ENCODE results near the gene GPX3. TPM values are rescaled to one million over a fixed set of nuclear protein-coding genes. Genes with fewer than 3 reads are reported as not detected.

Gene GPX3
- total RNA-seq, 4 donors from 2014 or later = 252 to 758 (median 352) TPM

DNA sequence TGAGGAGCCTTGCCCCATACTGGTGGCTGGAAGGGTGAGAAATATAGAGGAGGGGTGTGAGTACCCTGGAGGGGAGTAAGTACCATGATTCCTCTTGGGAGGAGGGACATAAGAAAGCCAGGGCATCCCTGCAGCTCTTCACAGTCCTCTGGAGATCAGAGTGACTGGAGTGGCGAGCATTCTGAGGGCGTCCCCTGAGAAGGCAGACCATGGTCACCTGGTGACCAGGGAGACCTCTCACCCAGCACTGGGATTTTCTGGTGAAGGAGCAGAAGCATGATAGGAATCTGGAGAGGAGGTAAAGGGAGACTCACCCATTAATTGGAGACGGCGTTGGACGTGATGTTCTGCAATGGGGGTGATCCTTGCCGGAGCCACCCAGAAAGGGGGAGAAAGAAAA, 27.7 kb upstream of the GPX3 start:
- TF ChIP-seq, protein P1, sequence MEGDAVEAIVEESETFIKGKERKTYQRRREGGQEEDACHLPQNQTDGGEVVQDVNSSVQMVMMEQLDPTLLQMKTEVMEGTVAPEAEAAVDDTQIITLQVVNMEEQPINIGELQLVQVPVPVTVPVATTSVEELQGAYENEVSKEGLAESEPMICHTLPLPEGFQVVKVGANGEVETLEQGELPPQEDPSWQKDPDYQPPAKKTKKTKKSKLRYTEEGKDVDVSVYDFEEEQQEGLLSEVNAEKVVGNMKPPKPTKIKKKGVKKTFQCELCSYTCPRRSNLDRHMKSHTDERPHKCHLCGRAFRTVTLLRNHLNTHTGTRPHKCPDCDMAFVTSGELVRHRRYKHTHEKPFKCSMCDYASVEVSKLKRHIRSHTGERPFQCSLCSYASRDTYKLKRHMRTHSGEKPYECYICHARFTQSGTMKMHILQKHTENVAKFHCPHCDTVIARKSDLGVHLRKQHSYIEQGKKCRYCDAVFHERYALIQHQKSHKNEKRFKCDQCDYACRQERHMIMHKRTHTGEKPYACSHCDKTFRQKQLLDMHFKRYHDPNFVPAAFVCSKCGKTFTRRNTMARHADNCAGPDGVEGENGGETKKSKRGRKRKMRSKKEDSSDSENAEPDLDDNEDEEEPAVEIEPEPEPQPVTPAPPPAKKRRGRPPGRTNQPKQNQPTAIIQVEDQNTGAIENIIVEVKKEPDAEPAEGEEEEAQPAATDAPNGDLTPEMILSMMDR (IDR thresholded peaks at IDR 0.05) = no peak
- TF ChIP-seq EP300 (IDR thresholded peaks at IDR 0.05; ENCODE audit: low read depth) (no peak), POLR2AphosphoS5 (IDR thresholded peaks at IDR 0.05) (no peak), POLR2A (IDR thresholded peaks at IDR 0.05) (no peak)
- 94 to 100% methylated on average over 4 to 6 of the region's 6 CpGs for WGBS, 2 donors (ENCODE audit: low coverage in 1 of 2)
- Histone ChIP-seq H3K36me3 (no peaks in the 10 kb centered on the region), H3K4me1 (no peaks in the 10 kb centered on the region), H3K4me3 (no peak overlapping the region), H3K27ac (no peak overlapping the region), H3K9me3 (no peaks in the 10 kb centered on the region), H3K27me3 (no peaks in the 10 kb centered on the region)
- no peak for DNase-seq
- intact Hi-C loops (cut with DNase I; ENCODE audit: low total_unique reads) (no loop called here), in situ Hi-C loops (cut with MboI; ENCODE audit: low pct_ligation_motif_present in 1 of 4, low pct_unique_long_range_greater_than_20kb in 1 of 4, low sequenced_read_pairs in 3 of 4) (no loop called here)

DNA sequence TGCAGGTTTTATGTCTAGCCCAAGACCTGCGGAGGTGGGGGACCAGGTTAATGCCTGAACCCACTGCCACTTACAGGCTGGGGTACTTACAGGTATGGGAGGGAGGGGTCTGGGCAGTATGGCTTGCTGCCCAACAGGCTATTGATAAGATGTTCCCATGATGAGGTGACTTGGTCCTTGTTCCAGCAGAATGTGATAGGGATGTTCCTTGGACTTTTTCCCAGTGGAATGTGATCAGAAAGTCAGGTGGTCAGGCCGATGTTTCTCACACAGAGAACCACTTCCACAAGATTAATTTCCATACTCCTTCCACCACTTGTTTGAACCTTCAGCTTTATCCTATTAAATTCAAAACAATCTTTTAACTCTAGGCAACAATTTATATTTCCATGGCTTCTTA, 27.0 kb upstream of the GPX3 start:
- WGBS, 2 donors (ENCODE audit: low coverage in 1 of 2) = 77 to 89% methylated on average over 2 of the region's 2 CpGs
- H3K4me1 ChIP-seq = no peaks in the 10 kb centered on the region
- in situ Hi-C loops (cut with MboI; ENCODE audit: low pct_ligation_motif_present in 1 of 4, low pct_unique_long_range_greater_than_20kb in 1 of 4, low sequenced_read_pairs in 3 of 4) = no loop called here
- intact Hi-C loops (cut with DNase I; ENCODE audit: low total_unique reads) = no loop called here
- DNase-seq = no peak
- H3K4me3 ChIP-seq = no peak overlapping the region
- H3K36me3 ChIP-seq = no peaks in the 10 kb centered on the region
- TF ChIP-seq POLR2AphosphoS5 (IDR thresholded peaks at IDR 0.05) (no peak), EP300 (IDR thresholded peaks at IDR 0.05; ENCODE audit: low read depth) (no peak), POLR2A (IDR thresholded peaks at IDR 0.05) (no peak)
- TF ChIP-seq, protein P1 (IDR thresholded peaks at IDR 0.05) = no peak
- no peak overlapping the region for H3K27ac ChIP-seq
- no peaks in the 10 kb centered on the region for H3K27me3 ChIP-seq
- H3K9me3 ChIP-seq = no peaks in the 10 kb centered on the region

DNA sequence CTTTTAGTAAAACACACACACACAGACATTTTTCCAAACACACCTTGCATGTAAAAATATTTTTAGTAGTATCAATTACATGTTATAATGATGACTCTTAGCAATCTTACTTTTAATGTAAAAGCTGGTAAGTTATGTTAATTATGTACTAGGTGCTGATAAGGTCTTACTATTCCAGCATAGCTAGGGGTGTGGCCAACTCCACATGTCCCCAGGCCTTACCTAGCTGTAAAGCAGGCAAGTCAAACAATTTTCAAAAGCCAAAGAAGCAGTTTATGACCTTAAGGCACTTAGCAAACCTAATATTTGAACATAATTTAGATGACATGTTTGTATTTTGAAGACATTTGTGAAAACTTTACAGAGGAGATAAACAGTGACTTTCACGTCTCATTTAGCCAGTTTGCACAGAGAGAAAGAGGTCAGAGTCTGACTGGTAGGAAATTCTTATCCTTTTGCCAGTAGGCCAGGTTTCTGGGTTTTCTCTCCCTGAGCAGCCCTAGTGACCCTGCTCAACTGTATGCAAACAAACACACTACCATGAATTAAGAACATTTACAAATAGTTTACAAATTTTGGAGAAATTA, 26.5 kb upstream of the GPX3 start:
- in situ Hi-C loops (cut with MboI; ENCODE audit: low pct_ligation_motif_present in 1 of 4, low pct_unique_long_range_greater_than_20kb in 1 of 4, low sequenced_read_pairs in 3 of 4) (no loop called here), intact Hi-C loops (cut with DNase I; ENCODE audit: low total_unique reads) (no loop called here)
- Histone ChIP-seq H3K4me3 (no peak overlapping the region), H3K4me1 (no peaks in the 10 kb centered on the region), H3K9me3 (no peaks in the 10 kb centered on the region), H3K27ac (no peak overlapping the region), H3K27me3 (no peaks in the 10 kb centered on the region), H3K36me3 (no peaks in the 10 kb centered on the region)
- DNase-seq = no peak
- no peak for TF ChIP-seq EP300 (IDR thresholded peaks at IDR 0.05; ENCODE audit: low read depth)
- TF ChIP-seq, protein P1 (IDR thresholded peaks at IDR 0.05) = no peak
- no peak for TF ChIP-seq POLR2AphosphoS5 (IDR thresholded peaks at IDR 0.05)
- TF ChIP-seq POLR2A (IDR thresholded peaks at IDR 0.05) = no peak
- 13 to 31% methylated on average over 1 of the region's 1 CpG for WGBS, 2 donors (ENCODE audit: low coverage in 1 of 2)

GRCh38 chr5:150999704-151000442, 20.5 kb upstream of the GPX3 start:
- intact Hi-C loops (cut with DNase I; ENCODE audit: low total_unique reads) (loop anchor here (5.0 kb wide), 1 partner anchor 47 kb away; no protein-coding TSS in a partner anchor), in situ Hi-C loops (cut with MboI; ENCODE audit: low pct_ligation_motif_present in 1 of 4, low pct_unique_long_range_greater_than_20kb in 1 of 4, low sequenced_read_pairs in 3 of 4) (no loop called here)
- Histone ChIP-seq H3K27me3 (no peaks in the 10 kb centered on the region), H3K36me3 (no peaks in the 10 kb centered on the region), H3K4me3 (no peak overlapping the region), H3K27ac (no peak overlapping the region), H3K9me3 (no peaks in the 10 kb centered on the region), H3K4me1 (peaks cover 6 to 12% (median 9%) of the 10 kb centered on the region in 4 donors)
- WGBS, 2 donors (ENCODE audit: low coverage in 1 of 2) = 59 to 69% methylated on average over 2 to 7 of the region's 7 CpGs
- TF ChIP-seq, protein P1 (IDR thresholded peaks at IDR 0.05) = no peak
- no peak for TF ChIP-seq POLR2AphosphoS5 (IDR thresholded peaks at IDR 0.05)
- TF ChIP-seq EP300 (IDR thresholded peaks at IDR 0.05; ENCODE audit: low read depth) = no peak
- no peak for TF ChIP-seq POLR2A (IDR thresholded peaks at IDR 0.05)
- no peak for DNase-seq

Data from transverse colon (tissue), 4 donors.